Upper lobe of right lung (tissue), 1 donor: Measurements from ENCODE around the gene KLHL12. TPM values are rescaled to one million over a fixed set of nuclear protein-coding genes. Genes with fewer than 3 reads are reported as not detected.

Source experiments
- ATAC-seq: fragments of 200-7000 bp; cut with Tn5 transposase; one replicate; pipeline ENCODE4 v1.9.1; 2020; ENCODE audit warnings: mild to moderate bottlenecking, moderate library complexity
- DNase-seq: peaks from one replicate; pipeline ENCODE4 v3.0.0-alpha.2; 2020
- H3K27ac ChIP-seq: fragments of 200-600 bp; one replicate; pipeline ENCODE4 v1.8.0; 2022
- H3K27me3 ChIP-seq: fragments of 200-600 bp; one replicate; pipeline ENCODE4 v1.8.0; 2022; ENCODE audit warnings: mild to moderate bottlenecking
- H3K36me3 ChIP-seq: fragments of 200-600 bp; one replicate; pipeline ENCODE4 v1.8.0; 2022
- H3K4me1 ChIP-seq: fragments of 200-600 bp; one replicate; pipeline ENCODE4 v1.8.0; 2022
- H3K4me3 ChIP-seq: fragments of 200-600 bp; one replicate; pipeline ENCODE4 v1.8.0; 2022; ENCODE audit warnings: mild to moderate bottlenecking
- H3K9me3 ChIP-seq: fragments of 200-600 bp; one replicate; pipeline ENCODE4 v1.8.0; 2022
- CTCF ChIP-seq: fragments of 200-600 bp; IDR thresholded peaks from one replicate; pipeline ENCODE4 v1.8.0; 2022; ENCODE audit warnings: antibody characterized with exemption
- intact Hi-C: fragments of 100-400 bp; cut with DNase I; formaldehyde crosslinking; loops from one replicate; pipeline ENCODE4 v1.11.0; 2022
- total RNA-seq: library from RNA; stranded (reverse); fragmentation: NEBNext Ultra II Directional; extraction: Animal tissue kit (Norgen Biotek cat#: 25700); gene quantifications from one replicate; pipeline ENCODE4 v1.2.1, GENCODE V29; 2021
- donor health status: DM: no; HTN: yes; CAD: no; lungs with severe emphysema.

Gene KLHL12
- total RNA-seq, 1 donor from 2014 or later, result 24.4 TPM

- ATAC-seq (no peak), DNase-seq (no peak)
- intact Hi-C loops, result no loop called here
- Histone ChIP-seq H3K27me3 (no peaks in the 10 kb centered on the region), H3K4me3 (no peak overlapping the region), H3K9me3 (no peaks in the 10 kb centered on the region), H3K36me3 (no peaks in the 10 kb centered on the region), H3K4me1 (no peaks in the 10 kb centered on the region), H3K27ac (no peak overlapping the region)
- no peak for TF ChIP-seq CTCF
Measured at GRCh38 chr1:202848191-202848542, 78.9 kb downstream of the KLHL12 start.

- no peak for ATAC-seq
- TF ChIP-seq CTCF, result no peak
- intact Hi-C loops, result no loop called here
- H3K9me3 ChIP-seq, result no peaks in the 10 kb centered on the region
- H3K36me3 ChIP-seq, result no peaks in the 10 kb centered on the region
- H3K4me3 ChIP-seq, result no peak overlapping the region
- DNase-seq, result no peak
- no peaks in the 10 kb centered on the region for H3K4me1 ChIP-seq
- no peaks in the 10 kb centered on the region for H3K27me3 ChIP-seq
- H3K27ac ChIP-seq, result no peak overlapping the region
Measured at GRCh38 chr1:202844935-202845334, 82.1 kb downstream of the KLHL12 start.

- H3K9me3 ChIP-seq, result no peaks in the 10 kb centered on the region
- DNase-seq (no peak), ATAC-seq (no peak)
- H3K36me3 ChIP-seq, result no peaks in the 10 kb centered on the region
- no peaks in the 10 kb centered on the region for H3K4me1 ChIP-seq
- no peak overlapping the region for H3K4me3 ChIP-seq
- no peak for TF ChIP-seq CTCF
- H3K27ac ChIP-seq, result no peak overlapping the region
- no peaks in the 10 kb centered on the region for H3K27me3 ChIP-seq
- intact Hi-C loops, result no loop called here
Measured at GRCh38 chr1:202844259-202844658, 82.8 kb downstream of the KLHL12 start.

GRCh38 chr1:202843081-202843480, 84.0 kb downstream of the KLHL12 start:
- no peak for ATAC-seq

More at GRCh38 chr1:202843081-202843480, 84.0 kb downstream of the KLHL12 start:
- DNase-seq, result no peak
- Histone ChIP-seq H3K36me3 (no peaks in the 10 kb centered on the region), H3K4me3 (no peak overlapping the region), H3K4me1 (no peaks in the 10 kb centered on the region), H3K27ac (no peak overlapping the region), H3K9me3 (no peaks in the 10 kb centered on the region), H3K27me3 (no peaks in the 10 kb centered on the region)
- intact Hi-C loops, result no loop called here
- TF ChIP-seq CTCF, result no peak

Other genes starting within 250 kb of the KLHL12 start
- 0.06 TPM for gene SYT2, start 216.8 kb downstream of the KLHL12 start, total RNA-seq
- 57.3 TPM for gene KDM5B, start 118.8 kb downstream of the KLHL12 start, total RNA-seq
- 0.81 TPM for gene PCAT6, start 116.3 kb downstream of the KLHL12 start, total RNA-seq
- gene RABIF, start 38.1 kb downstream of the KLHL12 start, total RNA-seq, result 10.0 TPM
- 126 TPM for gene ADIPOR1, start 31.1 kb upstream of the KLHL12 start, total RNA-seq
- 71.8 TPM for gene CYB5R1, start 40.0 kb upstream of the KLHL12 start, total RNA-seq
- 50.4 TPM for gene TMEM183A, start 80.1 kb upstream of the KLHL12 start, total RNA-seq
- 1.3 TPM for gene PPFIA4, start 99.3 kb upstream of the KLHL12 start, total RNA-seq
- not detected for gene MYOG, start 158.8 kb upstream of the KLHL12 start, total RNA-seq
- gene ADORA1, start 200.5 kb upstream of the KLHL12 start, total RNA-seq, result 4.1 TPM
- not detected for gene MYBPH, start 248.6 kb upstream of the KLHL12 start, total RNA-seq